ENCODE results near the gene HOXC9.
A peak's percentile ranks its signal among the peaks of the same experiment; 100 is the strongest.

The HOXC9 gene

GRCh38 chr12:54028314-54029201 is 28.6 kb downstream of the HOXC9 start, which contains the start of gene HOXC6:
TSS of gene HOXC6 (plus strand) at chr12:54028440. CDS start at chr12:54028522, 82 bp downstream.
- DNase-seq (ENCODE audit: low read depth in 2 of 2), result no peak

DNA sequence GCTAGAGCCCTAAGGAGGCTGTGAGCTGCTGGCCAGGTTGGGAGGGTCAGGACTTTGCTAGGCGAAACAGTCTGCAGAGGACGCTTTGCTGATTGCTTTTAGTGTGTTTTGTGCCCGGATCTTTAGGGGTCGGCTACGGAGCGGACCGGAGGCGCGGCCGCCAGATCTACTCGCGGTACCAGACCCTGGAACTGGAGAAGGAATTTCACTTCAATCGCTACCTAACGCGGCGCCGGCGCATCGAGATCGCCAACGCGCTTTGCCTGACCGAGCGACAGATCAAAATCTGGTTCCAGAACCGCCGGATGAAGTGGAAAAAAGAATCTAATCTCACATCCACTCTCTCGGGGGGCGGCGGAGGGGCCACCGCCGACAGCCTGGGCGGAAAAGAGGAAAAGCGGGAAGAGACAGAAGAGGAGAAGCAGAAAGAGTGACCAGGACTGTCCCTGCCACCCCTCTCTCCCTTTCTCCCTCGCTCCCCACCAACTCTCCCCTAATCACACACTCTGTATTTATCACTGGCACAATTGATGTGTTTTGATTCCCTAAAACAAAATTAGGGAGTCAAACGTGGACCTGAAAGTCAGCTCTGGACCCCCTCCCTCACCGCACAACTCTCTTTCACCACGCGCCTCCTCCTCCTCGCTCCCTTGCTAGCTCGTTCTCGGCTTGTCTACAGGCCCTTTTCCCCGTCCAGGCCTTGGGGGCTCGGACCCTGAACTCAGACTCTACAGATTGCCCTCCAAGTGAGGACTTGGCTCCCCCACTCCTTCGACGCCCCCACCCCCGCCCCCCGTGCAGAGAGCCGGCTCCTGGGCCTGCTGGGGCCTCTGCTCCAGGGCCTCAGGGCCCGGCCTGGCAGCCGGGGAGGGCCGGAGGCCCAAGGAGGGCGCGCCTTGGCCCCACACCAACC is 29.8 kb downstream of the HOXC9 start:
- no peak for DNase-seq (ENCODE audit: low read depth in 2 of 2)

- DNase-seq (ENCODE audit: low read depth in 2 of 2), result no peak
These were observed 30.5 kb downstream of the HOXC9 start for GRCh38 chr12:54030442-54030801.

GRCh38 chr12:54030889-54031471 is 31.0 kb downstream of the HOXC9 start:
- DNase-seq (ENCODE audit: low read depth in 2 of 2), result peak; percentile 67 to 70

- no peak for DNase-seq (ENCODE audit: low read depth in 2 of 2)
These were observed 31.5 kb downstream of the HOXC9 start for GRCh38 chr12:54031480-54031879.

DNA sequence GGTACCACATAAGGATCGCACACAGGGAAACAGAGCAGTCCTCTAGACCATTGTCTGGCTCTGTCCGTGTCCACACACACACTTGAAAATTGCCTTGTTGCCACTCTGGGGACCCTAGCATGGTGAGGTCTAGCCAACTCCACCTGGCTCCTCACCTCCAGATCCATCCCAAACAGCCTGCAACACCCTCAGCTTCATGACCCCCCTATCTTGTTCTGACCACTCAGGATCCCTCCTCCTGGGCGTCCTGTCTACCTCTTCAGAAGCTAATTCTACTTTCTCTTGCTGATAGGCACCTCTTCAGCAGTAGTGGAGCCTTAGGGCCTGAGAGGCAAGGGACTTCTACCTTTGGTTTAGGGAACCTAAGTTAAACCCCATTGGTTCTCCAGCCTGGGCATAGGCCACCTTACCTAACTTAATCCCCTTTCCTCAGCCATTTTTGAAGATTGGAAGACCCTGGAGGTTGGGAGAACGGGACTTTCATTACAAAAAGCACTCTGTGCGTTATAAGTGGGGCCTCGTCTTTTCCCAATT is 32.2 kb downstream of the HOXC9 start:
- DNase-seq (ENCODE audit: low read depth in 2 of 2), result no peak

GRCh38 chr12:54032627-54033100 is 32.7 kb downstream of the HOXC9 start, which contains the start of gene HOXC5:
TSS of gene HOXC5 (plus strand) at chr12:54033050. CDS start at chr12:54033123, 73 bp downstream.
- DNase-seq (ENCODE audit: low read depth in 2 of 2), result peak; percentile 89 to 90

DNA sequence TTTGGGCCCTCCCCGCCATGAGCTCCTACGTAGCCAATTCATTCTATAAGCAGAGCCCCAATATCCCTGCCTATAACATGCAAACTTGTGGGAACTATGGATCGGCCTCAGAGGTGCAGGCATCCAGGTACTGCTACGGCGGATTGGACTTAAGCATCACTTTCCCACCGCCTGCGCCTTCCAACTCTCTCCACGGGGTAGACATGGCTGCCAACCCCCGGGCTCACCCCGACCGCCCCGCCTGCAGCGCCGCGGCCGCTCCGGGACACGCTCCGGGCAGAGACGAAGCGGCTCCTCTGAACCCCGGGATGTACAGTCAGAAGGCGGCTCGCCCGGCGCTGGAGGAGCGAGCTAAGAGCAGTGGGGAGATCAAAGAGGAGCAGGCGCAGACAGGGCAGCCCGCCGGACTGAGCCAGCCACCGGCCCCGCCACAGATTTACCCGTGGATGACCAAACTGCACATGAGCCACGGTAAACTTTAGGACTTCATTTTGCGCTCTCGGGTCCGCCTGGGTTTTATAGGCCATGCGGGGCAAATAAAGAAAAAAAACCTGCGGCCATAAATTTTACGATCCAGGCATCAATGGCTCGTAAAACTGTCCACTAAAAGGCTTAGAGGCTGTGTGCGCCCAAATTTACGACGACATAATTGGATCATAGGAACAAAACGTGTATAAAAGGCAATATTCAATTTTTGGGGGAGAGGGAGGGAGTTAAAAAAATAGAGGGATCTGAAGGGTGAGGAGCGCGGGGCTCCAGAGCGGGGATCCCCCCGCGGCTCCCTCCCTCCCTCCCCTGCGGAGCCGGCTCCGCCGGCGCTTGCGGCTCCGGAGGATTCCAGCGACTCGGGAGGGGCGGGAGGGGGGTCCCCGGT is 33.4 kb downstream of the HOXC9 start:
- DNase-seq (ENCODE audit: low read depth in 2 of 2), result no peak

DNA sequence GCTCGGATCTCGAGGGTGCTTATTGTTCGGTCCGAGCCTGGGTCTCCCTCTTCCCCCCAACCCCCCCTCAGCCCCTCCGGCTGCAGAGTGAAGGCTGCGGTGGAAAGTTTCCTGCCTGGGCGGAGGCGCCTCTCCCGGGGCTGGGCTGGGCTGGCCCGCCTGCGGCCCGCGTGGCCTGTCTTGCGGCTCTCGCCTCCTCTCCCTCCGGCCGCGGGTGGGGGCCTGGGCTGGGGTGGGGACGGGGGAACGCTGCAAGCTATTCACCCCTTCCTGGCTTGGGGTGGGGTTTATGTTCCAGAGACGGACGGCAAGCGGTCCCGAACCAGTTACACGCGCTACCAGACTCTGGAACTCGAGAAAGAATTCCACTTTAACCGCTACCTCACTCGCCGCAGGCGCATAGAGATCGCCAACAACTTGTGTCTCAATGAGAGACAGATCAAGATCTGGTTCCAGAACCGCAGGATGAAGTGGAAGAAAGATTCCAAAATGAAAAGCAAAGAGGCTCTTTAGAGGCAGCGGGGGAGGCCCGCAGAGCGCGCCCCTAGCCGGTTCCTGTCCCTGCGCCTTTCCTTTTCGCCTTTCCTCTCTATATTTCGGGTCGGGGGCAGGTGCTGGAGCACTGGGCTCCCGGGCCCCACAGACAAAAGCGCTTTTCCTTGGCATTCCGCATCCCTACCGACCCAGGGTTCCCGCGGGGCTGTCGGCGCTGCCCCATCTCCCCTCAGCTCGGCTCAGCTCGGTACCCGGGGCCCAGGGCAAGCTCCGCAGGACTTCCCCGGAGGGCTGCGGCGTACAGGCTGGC is 34.2 kb downstream of the HOXC9 start:
- no peak for DNase-seq (ENCODE audit: low read depth in 2 of 2)

GRCh38 chr12:54034785-54035310 is 34.9 kb downstream of the HOXC9 start:
- no peak for DNase-seq (ENCODE audit: low read depth in 2 of 2)

GRCh38 chr12:54035568-54036264 is 35.8 kb downstream of the HOXC9 start:
- no peak for DNase-seq (ENCODE audit: low read depth in 2 of 2)

DNA sequence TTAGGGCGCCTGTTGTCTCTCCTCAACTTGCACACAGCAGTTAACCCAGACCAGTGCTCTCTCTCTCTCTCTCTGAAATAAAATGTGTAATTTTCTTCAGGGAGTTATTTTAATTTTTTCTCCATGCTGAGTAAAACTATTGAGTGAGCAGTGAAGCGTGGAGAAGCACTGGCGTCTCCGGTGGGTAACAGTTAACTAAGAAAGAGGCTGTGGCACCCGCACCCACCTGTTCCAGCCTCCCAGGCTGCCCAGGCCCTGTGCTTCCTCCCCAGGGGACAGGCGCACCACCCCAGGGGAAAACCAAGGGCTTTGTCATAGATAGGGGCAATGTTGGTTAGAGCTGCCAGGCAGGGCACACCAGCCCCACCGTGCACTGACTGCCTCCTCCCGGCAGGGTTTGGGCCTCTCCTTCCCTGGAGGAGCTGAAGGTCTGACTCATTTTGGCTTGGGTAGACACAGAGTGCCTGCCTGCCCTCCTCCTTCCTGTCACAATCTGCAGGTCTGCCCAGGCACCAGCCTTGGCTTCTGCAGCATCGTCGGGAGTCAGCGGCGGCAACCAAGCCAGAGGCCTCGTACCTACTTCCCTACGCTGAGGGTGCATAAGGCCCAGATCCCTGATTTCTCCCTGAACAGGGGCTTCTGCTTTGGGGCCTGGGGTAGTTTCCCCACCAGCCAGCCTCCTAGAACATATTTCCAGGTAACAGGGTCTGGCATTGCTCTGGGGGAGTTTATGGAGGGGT is 36.8 kb downstream of the HOXC9 start:
- DNase-seq (ENCODE audit: low read depth in 2 of 2), result no peak

- DNase-seq (ENCODE audit: low read depth in 2 of 2), result no peak
These were observed 37.7 kb downstream of the HOXC9 start for GRCh38 chr12:54037360-54038283.

DNA sequence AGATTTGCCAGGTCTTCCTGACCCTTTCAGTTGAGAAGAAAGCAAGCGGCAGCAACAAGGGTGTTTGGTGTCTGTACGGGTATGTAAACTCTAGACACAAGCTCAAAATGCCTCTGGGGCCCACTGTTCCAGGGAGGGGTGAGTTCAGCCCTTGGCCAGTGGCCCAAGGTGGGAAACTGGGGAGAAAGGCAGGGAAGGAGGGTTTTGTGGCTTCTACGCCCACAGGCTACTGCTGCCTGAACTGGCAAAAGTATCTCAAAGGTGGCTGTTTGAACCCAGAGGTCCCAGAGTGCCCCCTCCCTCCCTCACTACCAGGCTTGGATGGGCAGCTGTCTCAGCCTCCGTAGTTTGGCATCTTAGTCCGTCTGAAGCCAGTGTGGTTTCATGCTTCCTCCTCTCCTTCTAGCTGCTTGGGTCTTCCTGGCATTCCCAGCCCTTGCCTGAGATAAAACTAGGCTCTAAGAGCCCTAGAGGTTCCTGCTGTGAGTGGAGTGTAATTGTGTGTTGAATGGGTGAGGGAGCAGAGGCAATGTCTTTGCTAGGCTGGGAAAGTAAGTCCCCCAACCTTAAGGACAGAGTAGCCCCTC is 38.4 kb downstream of the HOXC9 start:
- no peak for DNase-seq (ENCODE audit: low read depth in 2 of 2)

DNA sequence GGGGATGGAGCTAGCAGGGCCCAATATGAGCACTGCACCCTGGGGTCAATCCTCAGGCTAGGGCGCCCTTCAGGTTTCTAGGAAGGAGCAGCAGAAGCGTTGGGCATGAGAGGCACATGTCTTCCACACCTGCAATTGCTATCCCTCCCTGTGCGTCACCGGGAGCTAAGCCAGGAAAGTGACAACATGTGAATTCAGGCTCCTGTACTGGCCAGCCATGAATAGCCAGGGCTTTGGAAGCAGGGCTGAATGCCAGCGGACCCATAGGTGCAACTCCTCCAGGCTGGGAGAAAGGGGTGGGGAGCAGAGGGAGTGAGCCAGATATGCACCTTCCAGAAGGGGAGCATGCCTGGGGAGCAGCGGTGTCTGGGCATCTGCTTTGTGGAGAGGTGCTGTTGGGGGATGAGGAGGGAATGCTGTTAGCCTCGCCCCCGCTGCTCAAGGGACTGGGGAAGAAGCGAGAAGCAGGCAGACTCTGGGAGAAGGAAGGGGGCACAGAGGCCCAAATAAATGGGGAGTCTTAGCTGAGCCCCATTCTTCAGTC is 39.0 kb downstream of the HOXC9 start:
- no peak for DNase-seq (ENCODE audit: low read depth in 2 of 2)

GRCh38 chr12:54039417-54040147 is 39.6 kb downstream of the HOXC9 start:
- no peak for DNase-seq (ENCODE audit: low read depth in 2 of 2)

Measured in fibroblast of skin of left biceps (primary cell).